Measurements from ENCODE around the gene AAGAB.

AAGAB gene

GRCh38 chr15:67167091-67167490 lies 87.4 kb downstream of the AAGAB start:
- Histone ChIP-seq H3K27me3 (ENCODE audit: low read length) (no peaks in the 10 kb centered on the region), H3K4me3 (ENCODE audit: insufficient read depth, low read length, poor library complexity, severe bottlenecking) (no peak overlapping the region), H3K36me3 (ENCODE audit: low read length) (no peaks in the 10 kb centered on the region), H3K4me2 (ENCODE audit: low read depth, low read length, poor library complexity, severe bottlenecking) (no peak overlapping the region), H3K9me3 (ENCODE audit: insufficient read depth, low read length) (no peaks in the 10 kb centered on the region), H3K27ac (ENCODE audit: low read depth, low read length) (no peak overlapping the region), H3K79me2 (ENCODE audit: insufficient read depth, low read length) (no peaks in the 10 kb centered on the region), H3F3A (ENCODE audit: insufficient read depth) (no peaks in the 10 kb centered on the region), H2AFZ (ENCODE audit: low read depth, low read length, severe bottlenecking) (no peak overlapping the region), H3K9ac (ENCODE audit: low read length) (no peak overlapping the region), H4K20me1 (ENCODE audit: low read depth, low read length) (no peaks in the 10 kb centered on the region), H3K9me2 (replicated peaks; ENCODE audit: insufficient read depth, low read length) (no peaks in the 10 kb centered on the region)
- TF ChIP-seq EZH2phosphoT487 (conservative IDR thresholded peaks at IDR 0.05; ENCODE audit: low read length) (no peak), CTCF (IDR thresholded peaks at IDR 0.05; ENCODE audit: insufficient read depth, low read length, poor library complexity, severe bottlenecking) (no peak)

- no peak for TF ChIP-seq EZH2phosphoT487 (conservative IDR thresholded peaks at IDR 0.05; ENCODE audit: low read length)
- TF ChIP-seq CTCF (IDR thresholded peaks at IDR 0.05; ENCODE audit: insufficient read depth, low read length, poor library complexity, severe bottlenecking): no peak
These were observed 88.0 kb downstream of the AAGAB start for GRCh38 chr15:67166280-67167009.

GRCh38 chr15:67165254-67166253 lies 88.9 kb downstream of the AAGAB start:
- Histone ChIP-seq H3K36me3 (ENCODE audit: low read length) (no peaks in the 10 kb centered on the region), H4K20me1 (ENCODE audit: low read depth, low read length) (no peaks in the 10 kb centered on the region), H3K4me3 (ENCODE audit: insufficient read depth, low read length, poor library complexity, severe bottlenecking) (no peak overlapping the region), H3K27me3 (ENCODE audit: low read length) (no peaks in the 10 kb centered on the region), H3K4me2 (ENCODE audit: low read depth, low read length, poor library complexity, severe bottlenecking) (no peak overlapping the region), H3K9me3 (ENCODE audit: insufficient read depth, low read length) (no peaks in the 10 kb centered on the region), H3K9ac (ENCODE audit: low read length) (no peak overlapping the region), H3K27ac (ENCODE audit: low read depth, low read length) (no peak overlapping the region), H2AFZ (ENCODE audit: low read depth, low read length, severe bottlenecking) (no peak overlapping the region), H3F3A (ENCODE audit: insufficient read depth) (no peaks in the 10 kb centered on the region), H3K9me2 (replicated peaks; ENCODE audit: insufficient read depth, low read length) (no peaks in the 10 kb centered on the region), H3K79me2 (ENCODE audit: insufficient read depth, low read length) (peaks cover 6% of the 10 kb centered on the region; the same call in 1 of the 2 replicates)
- TF ChIP-seq CTCF (IDR thresholded peaks at IDR 0.05; ENCODE audit: insufficient read depth, low read length, poor library complexity, severe bottlenecking) (no peak), EZH2phosphoT487 (conservative IDR thresholded peaks at IDR 0.05; ENCODE audit: low read length) (no peak)

More at GRCh38 chr15:67166280-67167009, 88.0 kb downstream of the AAGAB start:
- Histone ChIP-seq H3K27me3 (ENCODE audit: low read length) (no peaks in the 10 kb centered on the region), H3K79me2 (ENCODE audit: insufficient read depth, low read length) (no peaks in the 10 kb centered on the region), H3K9me2 (replicated peaks; ENCODE audit: insufficient read depth, low read length) (no peaks in the 10 kb centered on the region), H4K20me1 (ENCODE audit: low read depth, low read length) (no peaks in the 10 kb centered on the region), H3K4me3 (ENCODE audit: insufficient read depth, low read length, poor library complexity, severe bottlenecking) (no peak overlapping the region), H2AFZ (ENCODE audit: low read depth, low read length, severe bottlenecking) (no peak overlapping the region), H3K27ac (ENCODE audit: low read depth, low read length) (no peak overlapping the region), H3K36me3 (ENCODE audit: low read length) (no peaks in the 10 kb centered on the region), H3F3A (ENCODE audit: insufficient read depth) (no peaks in the 10 kb centered on the region), H3K9ac (ENCODE audit: low read length) (no peak overlapping the region), H3K4me2 (ENCODE audit: low read depth, low read length, poor library complexity, severe bottlenecking) (no peak overlapping the region), H3K9me3 (ENCODE audit: insufficient read depth, low read length) (no peaks in the 10 kb centered on the region)

Measured in SU-DHL-6 (cell line).